IMR-90 (cell line): Measurements from ENCODE around the gene RFX6. TPM values are rescaled to one million over a fixed set of nuclear protein-coding genes. Genes with fewer than 3 reads are reported as not detected.

Experiments
- ATAC-seq: fragments of 200-7000 bp; cut with Tn5 transposase; 2 replicates; pipeline ENCODE4 v1.9.1; 2020; ENCODE audit warnings: low read depth, mild to moderate bottlenecking, moderate library complexity
- BruUV-seq: library from RNA; stranded (reverse); fragments of 400-500 nt; replicated peaks from 2 replicates; lab custom pipeline; 2021; lab: Mats Ljungman, UMichigan
- CTCF ChIA-PET: fragments of 300-600 bp; formaldehyde crosslinking; extraction: SDS; loops from one replicate; lab custom pipeline; 2021; ENCODE audit warnings: antibody characterized with exemption; lab: Yijun Ruan, JAX
- POLR2A ChIA-PET: fragments of 300-600 bp; sonication (Branson Sonifier 250); formaldehyde crosslinking; loops from one replicate; lab custom pipeline; 2022; ENCODE audit warnings: antibody characterized with exemption; ENCODE audit not compliant: unreplicated experiment; lab: Charles Lee
- DNase-seq: peaks from one replicate; pipeline ENCODE4 v3.0.0; 2013
- H2AFZ ChIP-seq: replicated peaks from 2 replicates; pipeline ENCODE3; 2013; ENCODE audit warnings: low read length, mild to moderate bottlenecking; ENCODE audit not compliant: poor library complexity
- H2AK5ac ChIP-seq: 2 replicates; pipeline ENCODE4 v1.6.1; 2013; ENCODE audit warnings: low read depth, low read length, inconsistent platforms
- H2AK9ac ChIP-seq: replicated peaks from 2 replicates; pipeline ENCODE3; 2013; ENCODE audit warnings: mild to moderate bottlenecking, low read depth, low read length, moderate library complexity; ENCODE audit not compliant: poor library complexity
- H2BK120ac ChIP-seq: 2 replicates; pipeline ENCODE4 v1.6.1; 2013; ENCODE audit warnings: low read depth, low read length, inconsistent platforms
- H2BK15ac ChIP-seq: 3 replicates; pipeline ENCODE4 v1.6.1; 2013; ENCODE audit warnings: low read depth, low read length, inconsistent platforms
- H2BK20ac ChIP-seq: 2 replicates; pipeline ENCODE4 v1.6.1; 2013; ENCODE audit warnings: low read depth, mild to moderate bottlenecking, inconsistent platforms, low read length, moderate library complexity
- H2BK5ac ChIP-seq: 2 replicates; pipeline ENCODE4 v1.6.1; 2013; ENCODE audit warnings: mild to moderate bottlenecking, low read depth, low read length, inconsistent platforms; ENCODE audit not compliant: poor library complexity, severe bottlenecking
- H3K14ac ChIP-seq: replicated peaks from 2 replicates; pipeline ENCODE4 v1.6.1; 2013; ENCODE audit warnings: low read depth, low read length, inconsistent platforms
- H3K18ac ChIP-seq: 2 replicates; pipeline ENCODE4 v1.6.1; 2013; ENCODE audit warnings: low read depth, low read length, control low read depth
- H3K23ac ChIP-seq: 2 replicates; pipeline ENCODE4 v1.6.1; 2013; ENCODE audit warnings: low read depth, low read length, inconsistent platforms
- H3K27ac ChIP-seq: 2 replicates; pipeline ENCODE4 v1.5.1; 2013; ENCODE audit warnings: mild to moderate bottlenecking, control low read depth, low read length; ENCODE audit not compliant: insufficient read depth
- H3K27me3 ChIP-seq: 2 replicates; pipeline ENCODE4 v1.6.1; 2013; ENCODE audit warnings: low read length; ENCODE audit not compliant: control insufficient read depth, insufficient read depth
- H3K36me3 ChIP-seq: 2 replicates; pipeline ENCODE4 v1.6.1; 2013; ENCODE audit warnings: low read length, mixed read lengths; ENCODE audit not compliant: control insufficient read depth, insufficient read depth
- H3K4ac ChIP-seq: 2 replicates; pipeline ENCODE4 v1.6.1; 2013; ENCODE audit warnings: low read depth, low read length, inconsistent platforms
- H3K4me1 ChIP-seq: 2 replicates; pipeline ENCODE4 v1.6.1; 2013; ENCODE audit warnings: low read length, mixed read lengths; ENCODE audit not compliant: control insufficient read depth, insufficient read depth
- H3K4me2 ChIP-seq: 2 replicates; pipeline ENCODE4 v1.6.1; 2013; ENCODE audit warnings: low read depth, mild to moderate bottlenecking, control low read depth, low read length, moderate library complexity
- H3K4me3 ChIP-seq: 2 replicates; pipeline ENCODE4 v1.5.1; 2013; ENCODE audit warnings: low read depth, mild to moderate bottlenecking, control low read depth, low read length, moderate library complexity; ENCODE audit not compliant: insufficient read depth
- H3K56ac ChIP-seq: 2 replicates; pipeline ENCODE4 v1.6.1; 2013; ENCODE audit warnings: low read length, inconsistent platforms; ENCODE audit not compliant: insufficient read depth; ENCODE audit errors: extremely low read depth
- H3K79me1 ChIP-seq, 2 experiments: 2 replicates each; pipeline ENCODE4 v1.6.1; 2013; ENCODE audit warnings: low read length in 2 of 2, inconsistent platforms in 1 of 2, low read depth in 1 of 2
- H3K9ac ChIP-seq: 2 replicates; pipeline ENCODE4 v1.6.1; 2013; ENCODE audit warnings: low read depth, low read length, control low read depth
- H3K9me1 ChIP-seq: 2 replicates; pipeline ENCODE4 v1.6.1; 2013; ENCODE audit warnings: low read length, inconsistent platforms; ENCODE audit not compliant: insufficient read depth
- H3K9me3 ChIP-seq: 2 replicates; pipeline ENCODE4 v1.6.1; 2013; ENCODE audit warnings: low read length; ENCODE audit not compliant: control insufficient read depth, insufficient read depth
- H4K20me1 ChIP-seq: 2 replicates; pipeline ENCODE4 v1.6.1; 2013; ENCODE audit warnings: low read length, inconsistent platforms; ENCODE audit not compliant: insufficient read depth
- H4K5ac ChIP-seq: 2 replicates; pipeline ENCODE4 v1.6.1; 2013; ENCODE audit warnings: mild to moderate bottlenecking, low read depth, low read length, control low read depth
- H4K8ac ChIP-seq, 2 experiments: 2 replicates each; pipeline ENCODE4 v1.6.1; 2013; ENCODE audit warnings: low read depth in 2 of 2, low read length in 2 of 2, control low read depth in 1 of 2, inconsistent platforms in 1 of 2
- H4K91ac ChIP-seq: 2 replicates; pipeline ENCODE4 v1.6.1; 2013; ENCODE audit warnings: low read depth, low read length, inconsistent platforms; ENCODE audit not compliant: insufficient read depth
- BHLHE40 ChIP-seq: fragments of 150-350 bp; IDR thresholded peaks from 2 replicates; pipeline ENCODE4 v1.6.1; 2016; ENCODE audit warnings: mild to moderate bottlenecking, low read depth, low read length
- CEBPB ChIP-seq: IDR thresholded peaks from 2 replicates; pipeline ENCODE4 v1.6.1; 2012; ENCODE audit warnings: low read depth, low read length, improper control_type of control experiment
- CHD1 ChIP-seq: IDR thresholded peaks from 2 replicates; pipeline ENCODE4 v1.6.1; 2012; ENCODE audit warnings: low read depth, low read length, improper control_type of control experiment
- FOS ChIP-seq: fragments of 150-350 bp; IDR thresholded peaks from 2 replicates; pipeline ENCODE4 v1.6.1; 2016; ENCODE audit warnings: low read depth, low read length
- MAFK ChIP-seq: IDR thresholded peaks from 2 replicates; pipeline ENCODE4 v1.6.1; 2012; ENCODE audit warnings: low read depth, low read length, improper control_type of control experiment
- MAZ ChIP-seq: IDR thresholded peaks from 2 replicates; pipeline ENCODE4 v1.6.1; 2012; ENCODE audit warnings: low read depth, mild to moderate bottlenecking, low read length, improper control_type of control experiment, moderate library complexity, borderline replicate concordance
- MXI1 ChIP-seq: IDR thresholded peaks from 2 replicates; pipeline ENCODE4 v1.6.1; 2012; ENCODE audit warnings: low read depth, mild to moderate bottlenecking, low read length, moderate library complexity, borderline replicate concordance
- NFE2L2 ChIP-seq: fragments of 150-350 bp; IDR thresholded peaks from 2 replicates; pipeline ENCODE4 v1.6.1; 2016; ENCODE audit warnings: low read depth, mild to moderate bottlenecking, low read length
- POLR2A ChIP-seq: IDR thresholded peaks from 2 replicates; pipeline ENCODE4 v1.6.1; 2012; ENCODE audit warnings: mild to moderate bottlenecking, low read depth, low read length
- RAD21 ChIP-seq: IDR thresholded peaks from 2 replicates; pipeline ENCODE4 v1.6.1; 2012; ENCODE audit warnings: low read length, improper control_type of control experiment
- RCOR1 ChIP-seq: IDR thresholded peaks from 2 replicates; pipeline ENCODE4 v1.6.1; 2012; ENCODE audit warnings: mild to moderate bottlenecking, low read length, improper control_type of control experiment; ENCODE audit not compliant: insufficient replicate concordance
- RFX5 ChIP-seq: IDR thresholded peaks from 2 replicates; pipeline ENCODE4 v1.8.0; 2012; ENCODE audit warnings: low read depth, mild to moderate bottlenecking, low read length, moderate library complexity
- SMC3 ChIP-seq: fragments of 150-350 bp; IDR thresholded peaks from 2 replicates; pipeline ENCODE4 v1.6.1; 2016; ENCODE audit warnings: low read depth, mild to moderate bottlenecking, antibody characterized with exemption, low read length, moderate library complexity
- WGBS, 2 experiments: methylation state at CpG; one replicate each; pipeline versions ENCODE4 v1.1.5 to v1.1.7; 2013; ENCODE audit warnings: missing lambda C conversion rate in 2 of 2; ENCODE audit not compliant: insufficient read length in 1 of 2; ENCODE audit errors: extremely low coverage in 2 of 2; 5-methylcytosine and 5-hydroxymethylcytosine counted together
- dilution Hi-C: fragments of 300-500 bp; cut with HindIII; formaldehyde crosslinking; loops from one replicate; pipeline ENCODE4 v1.14.3; 2018; ENCODE audit warnings: low sequenced_read_pairs; ENCODE audit not compliant: unreplicated experiment
- in situ Hi-C: fragments of 300-500 bp; cut with MboI; formaldehyde crosslinking; loops from 3 replicates; pipeline ENCODE4 v1.14.3; 2019; ENCODE audit warnings: low sequenced_read_pairs, inconsistent platforms, mixed read lengths
- intact Hi-C: fragments of 100-400 bp; cut with micrococcal nuclease; formaldehyde crosslinking; loops from 2 replicates; pipeline ENCODE4 v1.10.0; 2022
- polyA plus RNA-seq, 3 experiments: library from polyadenylated mRNA; depleted of rRNA; stranded (reverse); fragments of >200 nt; gene quantifications; 2 replicates each; pipeline ENCODE4 v1.2.3, GENCODE V29; 2012; ENCODE audit warnings: low replicate concordance in 1 of 3
- total RNA-seq: library from RNA; depleted of rRNA; stranded (reverse); fragments of >200 nt; gene quantifications from 2 replicates; pipeline ENCODE4 v1.2.3, GENCODE V29; 2012
- TF ChIP-seq, protein P1 (sequence below): conservative IDR thresholded peaks from 2 replicates; pipeline ENCODE4 v1.5.1; 2012; ENCODE audit warnings: mild to moderate bottlenecking, low read depth, low read length, improper control_type of control experiment
- TF ChIP-seq, protein P2 (sequence below): fragments of 150-350 bp; IDR thresholded peaks from 2 replicates; pipeline ENCODE4 v1.6.1; 2016; ENCODE audit warnings: low read depth, mild to moderate bottlenecking, low read length, moderate library complexity, borderline replicate concordance
- TF ChIP-seq, protein P3 (sequence below): fragments of 150-350 bp; IDR thresholded peaks from 2 replicates; pipeline ENCODE4 v1.6.1; 2017; ENCODE audit warnings: mild to moderate bottlenecking, antibody characterized with exemption, low read length, low read depth

Gene RFX6
- total and polyA plus RNA-seq, 2 of the 4 experiments (the other 2 are of a cell fraction): not detected

DNA sequence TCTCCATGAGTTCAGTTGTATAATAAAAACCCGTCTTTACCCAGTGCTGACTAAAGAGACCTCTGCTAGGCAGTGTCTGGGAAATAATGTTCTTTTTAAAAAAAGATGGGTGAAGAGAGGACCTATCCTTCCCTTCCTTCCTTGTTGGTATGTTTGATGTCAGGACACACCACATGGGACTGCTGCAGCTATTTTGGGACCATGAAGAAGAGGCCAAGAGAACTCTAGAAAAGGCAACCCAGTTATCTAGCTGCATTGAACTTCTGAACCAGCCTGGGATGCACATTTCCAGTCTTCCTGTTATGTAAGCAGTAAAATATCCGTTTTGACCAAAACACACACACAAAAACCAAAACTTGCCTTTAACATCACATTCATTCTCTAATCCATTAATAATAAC lies 77.3 kb downstream of the RFX6 start:
- in situ Hi-C loops: no loop called here

More for the DNA sequence above, 77.3 kb downstream of the RFX6 start:
- H2BK5ac ChIP-seq: no peak overlapping the region
- H2AK9ac ChIP-seq: no peak overlapping the region
- no peak overlapping the region for H3K14ac ChIP-seq
- no peak overlapping the region for H3K4me2 ChIP-seq
- dilution Hi-C loops (no loop called here), intact Hi-C loops (no loop called here)
- no peak overlapping the region for H2BK20ac ChIP-seq
- H3K9me1 ChIP-seq: no peaks in the 10 kb centered on the region
- no peaks in the 10 kb centered on the region for H3K4me1 ChIP-seq
- H3K27ac ChIP-seq: no peak overlapping the region
- H3K23ac ChIP-seq: no peak overlapping the region
- no peak overlapping the region for H4K5ac ChIP-seq
- ATAC-seq: no peak
- no peak overlapping the region for H2AK5ac ChIP-seq
- no peak overlapping the region for H3K18ac ChIP-seq
- BruUV-seq: no TSS peak
- H2BK15ac ChIP-seq: no peak overlapping the region
- H3K4ac ChIP-seq: no peak overlapping the region
- no peak overlapping the region for H2BK120ac ChIP-seq
- no peak overlapping the region for H3K4me3 ChIP-seq
- no peak overlapping the region for H3K9ac ChIP-seq
- no CpG with 5 or more reads among the region's 2 CpGs for WGBS, 2 experiments
- no peak overlapping the region for H4K8ac ChIP-seq
- H3K9me3 ChIP-seq: no peaks in the 10 kb centered on the region
- no peak overlapping the region for H3K56ac ChIP-seq
- no peaks in the 10 kb centered on the region for H3K27me3 ChIP-seq
- POLR2A ChIA-PET: no interaction called here
- no peaks in the 10 kb centered on the region for H3K36me3 ChIP-seq
- DNase-seq: no peak
- TF ChIP-seq, protein P1, sequence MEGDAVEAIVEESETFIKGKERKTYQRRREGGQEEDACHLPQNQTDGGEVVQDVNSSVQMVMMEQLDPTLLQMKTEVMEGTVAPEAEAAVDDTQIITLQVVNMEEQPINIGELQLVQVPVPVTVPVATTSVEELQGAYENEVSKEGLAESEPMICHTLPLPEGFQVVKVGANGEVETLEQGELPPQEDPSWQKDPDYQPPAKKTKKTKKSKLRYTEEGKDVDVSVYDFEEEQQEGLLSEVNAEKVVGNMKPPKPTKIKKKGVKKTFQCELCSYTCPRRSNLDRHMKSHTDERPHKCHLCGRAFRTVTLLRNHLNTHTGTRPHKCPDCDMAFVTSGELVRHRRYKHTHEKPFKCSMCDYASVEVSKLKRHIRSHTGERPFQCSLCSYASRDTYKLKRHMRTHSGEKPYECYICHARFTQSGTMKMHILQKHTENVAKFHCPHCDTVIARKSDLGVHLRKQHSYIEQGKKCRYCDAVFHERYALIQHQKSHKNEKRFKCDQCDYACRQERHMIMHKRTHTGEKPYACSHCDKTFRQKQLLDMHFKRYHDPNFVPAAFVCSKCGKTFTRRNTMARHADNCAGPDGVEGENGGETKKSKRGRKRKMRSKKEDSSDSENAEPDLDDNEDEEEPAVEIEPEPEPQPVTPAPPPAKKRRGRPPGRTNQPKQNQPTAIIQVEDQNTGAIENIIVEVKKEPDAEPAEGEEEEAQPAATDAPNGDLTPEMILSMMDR: no peak
- no peak for TF ChIP-seq SMC3
- no peak for TF ChIP-seq FOS
- TF ChIP-seq, protein P2, sequence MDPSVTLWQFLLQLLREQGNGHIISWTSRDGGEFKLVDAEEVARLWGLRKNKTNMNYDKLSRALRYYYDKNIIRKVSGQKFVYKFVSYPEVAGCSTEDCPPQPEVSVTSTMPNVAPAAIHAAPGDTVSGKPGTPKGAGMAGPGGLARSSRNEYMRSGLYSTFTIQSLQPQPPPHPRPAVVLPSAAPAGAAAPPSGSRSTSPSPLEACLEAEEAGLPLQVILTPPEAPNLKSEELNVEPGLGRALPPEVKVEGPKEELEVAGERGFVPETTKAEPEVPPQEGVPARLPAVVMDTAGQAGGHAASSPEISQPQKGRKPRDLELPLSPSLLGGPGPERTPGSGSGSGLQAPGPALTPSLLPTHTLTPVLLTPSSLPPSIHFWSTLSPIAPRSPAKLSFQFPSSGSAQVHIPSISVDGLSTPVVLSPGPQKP: no peak
- TF ChIP-seq MAFK: no peak
- no peak for TF ChIP-seq CEBPB
- TF ChIP-seq, protein P3, sequence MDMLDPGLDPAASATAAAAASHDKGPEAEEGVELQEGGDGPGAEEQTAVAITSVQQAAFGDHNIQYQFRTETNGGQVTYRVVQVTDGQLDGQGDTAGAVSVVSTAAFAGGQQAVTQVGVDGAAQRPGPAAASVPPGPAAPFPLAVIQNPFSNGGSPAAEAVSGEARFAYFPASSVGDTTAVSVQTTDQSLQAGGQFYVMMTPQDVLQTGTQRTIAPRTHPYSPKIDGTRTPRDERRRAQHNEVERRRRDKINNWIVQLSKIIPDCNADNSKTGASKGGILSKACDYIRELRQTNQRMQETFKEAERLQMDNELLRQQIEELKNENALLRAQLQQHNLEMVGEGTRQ: no peak
- TF ChIP-seq RFX5: no peak
- TF ChIP-seq RAD21: no peak
- TF ChIP-seq MXI1: no peak
- TF ChIP-seq MAZ: no peak
- TF ChIP-seq BHLHE40: no peak
- TF ChIP-seq CHD1: no peak
- no peak for TF ChIP-seq POLR2A
- TF ChIP-seq NFE2L2: no peak
- no peak for TF ChIP-seq RCOR1
- no peak overlapping the region for H2AFZ ChIP-seq
- CTCF ChIA-PET: no interaction called here
- no peaks in the 10 kb centered on the region for H4K20me1 ChIP-seq
- no peaks in the 10 kb centered on the region for H3K79me1 ChIP-seq
- H4K91ac ChIP-seq: no peak overlapping the region
